ENCODE measurements around the gene USP50.

Gene USP50

DNA sequence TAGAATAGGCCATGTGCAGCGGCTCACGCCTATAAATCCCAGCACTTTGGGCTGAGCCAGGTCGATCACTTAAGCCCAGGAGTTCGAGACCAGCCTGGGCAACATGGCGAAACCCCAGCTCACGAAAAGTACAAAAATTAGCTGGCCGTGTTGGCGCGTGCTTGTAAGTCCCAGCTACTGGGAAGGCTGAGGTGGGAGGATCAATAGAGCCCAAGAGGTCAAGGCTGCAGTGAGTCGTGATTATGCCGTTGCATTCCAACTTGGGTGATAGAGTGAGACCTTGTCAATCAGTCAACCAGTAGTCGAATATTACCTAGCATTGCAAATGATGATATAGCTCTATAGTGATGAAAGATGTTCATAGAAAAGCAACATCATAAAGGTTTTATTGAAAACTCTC is 70.3 kb downstream of the USP50 start:
- TF ChIP-seq, protein P1, sequence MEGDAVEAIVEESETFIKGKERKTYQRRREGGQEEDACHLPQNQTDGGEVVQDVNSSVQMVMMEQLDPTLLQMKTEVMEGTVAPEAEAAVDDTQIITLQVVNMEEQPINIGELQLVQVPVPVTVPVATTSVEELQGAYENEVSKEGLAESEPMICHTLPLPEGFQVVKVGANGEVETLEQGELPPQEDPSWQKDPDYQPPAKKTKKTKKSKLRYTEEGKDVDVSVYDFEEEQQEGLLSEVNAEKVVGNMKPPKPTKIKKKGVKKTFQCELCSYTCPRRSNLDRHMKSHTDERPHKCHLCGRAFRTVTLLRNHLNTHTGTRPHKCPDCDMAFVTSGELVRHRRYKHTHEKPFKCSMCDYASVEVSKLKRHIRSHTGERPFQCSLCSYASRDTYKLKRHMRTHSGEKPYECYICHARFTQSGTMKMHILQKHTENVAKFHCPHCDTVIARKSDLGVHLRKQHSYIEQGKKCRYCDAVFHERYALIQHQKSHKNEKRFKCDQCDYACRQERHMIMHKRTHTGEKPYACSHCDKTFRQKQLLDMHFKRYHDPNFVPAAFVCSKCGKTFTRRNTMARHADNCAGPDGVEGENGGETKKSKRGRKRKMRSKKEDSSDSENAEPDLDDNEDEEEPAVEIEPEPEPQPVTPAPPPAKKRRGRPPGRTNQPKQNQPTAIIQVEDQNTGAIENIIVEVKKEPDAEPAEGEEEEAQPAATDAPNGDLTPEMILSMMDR (IDR thresholded peaks at IDR 0.05; ENCODE audit: low read depth, low read length): no peak
- no peak for DNase-seq (ENCODE audit: low read depth, low spot score)
- in situ Hi-C loops (cut with HindIII; ENCODE audit: low sequenced_read_pairs): no loop called here
- no peak overlapping the region for H3K4me3 ChIP-seq (ENCODE audit: low read depth, low read length)

DNA sequence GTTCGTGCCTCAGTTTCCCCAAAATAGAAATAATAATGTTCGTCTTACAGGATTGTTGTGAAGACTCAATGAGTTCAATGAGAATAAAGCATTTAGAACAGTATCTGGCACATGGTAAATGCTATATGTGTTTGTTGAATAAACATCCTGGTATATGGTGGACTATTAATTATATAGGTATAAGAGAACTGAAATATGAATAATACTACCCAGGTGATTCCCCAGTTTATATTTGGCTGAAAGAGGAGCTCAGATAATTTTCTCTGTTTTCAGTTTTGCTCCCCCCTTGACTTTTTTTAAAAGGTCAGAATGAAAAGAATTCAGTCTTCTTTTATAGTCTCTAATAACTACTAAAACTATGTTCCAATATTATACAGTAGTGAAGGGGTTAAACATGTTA is 75.4 kb downstream of the USP50 start:
- no peak overlapping the region for H3K4me3 ChIP-seq (ENCODE audit: low read depth, low read length)
- TF ChIP-seq, protein P1 (IDR thresholded peaks at IDR 0.05; ENCODE audit: low read depth, low read length): no peak
- no peak for DNase-seq (ENCODE audit: low read depth, low spot score)
- in situ Hi-C loops (cut with HindIII; ENCODE audit: low sequenced_read_pairs): no loop called here

DNA sequence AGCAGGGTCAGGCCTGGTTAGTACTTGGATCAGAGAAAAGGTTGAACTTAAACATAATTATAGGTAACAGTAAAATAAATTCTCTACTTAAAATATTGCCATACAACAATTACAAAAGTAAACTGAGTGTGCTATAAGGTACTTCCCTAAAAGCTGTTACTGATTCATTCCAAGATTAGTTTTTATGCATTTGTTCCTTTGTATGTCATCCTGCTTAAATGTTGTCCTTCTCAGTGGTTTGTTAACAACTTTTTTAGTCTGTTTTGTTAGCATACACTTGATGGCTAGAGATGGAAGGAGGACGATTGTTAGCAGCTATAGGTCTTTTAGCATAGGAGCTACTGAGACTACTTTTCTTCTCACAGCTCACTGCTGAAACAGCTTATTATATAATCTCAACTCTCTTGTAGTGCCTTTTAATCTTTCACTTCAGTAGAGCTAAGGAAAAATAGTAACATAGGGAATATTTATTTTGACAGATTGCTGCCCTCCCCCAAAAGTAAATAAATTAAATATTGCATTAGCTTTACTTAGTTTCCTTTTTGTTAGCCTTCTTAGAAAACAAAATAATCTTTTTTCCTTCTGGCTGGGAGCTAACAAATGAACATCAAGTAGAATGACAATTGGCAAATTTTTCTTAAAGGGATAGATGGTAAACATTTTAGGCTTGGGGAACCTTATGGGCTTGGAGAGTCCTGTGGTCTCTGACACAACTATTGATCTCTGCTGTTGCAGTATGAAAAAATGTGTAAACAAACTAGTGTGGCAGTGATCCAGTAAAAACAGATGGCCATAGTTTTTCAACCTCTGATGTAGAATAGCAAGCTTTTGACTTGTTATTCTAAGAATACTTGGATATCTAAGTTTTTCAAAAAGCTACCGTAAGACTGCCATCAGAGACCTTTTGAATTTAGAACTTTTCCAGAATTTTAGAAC is 82.8 kb downstream of the USP50 start:
- in situ Hi-C loops (cut with HindIII; ENCODE audit: low sequenced_read_pairs): no loop called here
- peak; percentile 21 for DNase-seq (ENCODE audit: low read depth, low spot score)

DNA sequence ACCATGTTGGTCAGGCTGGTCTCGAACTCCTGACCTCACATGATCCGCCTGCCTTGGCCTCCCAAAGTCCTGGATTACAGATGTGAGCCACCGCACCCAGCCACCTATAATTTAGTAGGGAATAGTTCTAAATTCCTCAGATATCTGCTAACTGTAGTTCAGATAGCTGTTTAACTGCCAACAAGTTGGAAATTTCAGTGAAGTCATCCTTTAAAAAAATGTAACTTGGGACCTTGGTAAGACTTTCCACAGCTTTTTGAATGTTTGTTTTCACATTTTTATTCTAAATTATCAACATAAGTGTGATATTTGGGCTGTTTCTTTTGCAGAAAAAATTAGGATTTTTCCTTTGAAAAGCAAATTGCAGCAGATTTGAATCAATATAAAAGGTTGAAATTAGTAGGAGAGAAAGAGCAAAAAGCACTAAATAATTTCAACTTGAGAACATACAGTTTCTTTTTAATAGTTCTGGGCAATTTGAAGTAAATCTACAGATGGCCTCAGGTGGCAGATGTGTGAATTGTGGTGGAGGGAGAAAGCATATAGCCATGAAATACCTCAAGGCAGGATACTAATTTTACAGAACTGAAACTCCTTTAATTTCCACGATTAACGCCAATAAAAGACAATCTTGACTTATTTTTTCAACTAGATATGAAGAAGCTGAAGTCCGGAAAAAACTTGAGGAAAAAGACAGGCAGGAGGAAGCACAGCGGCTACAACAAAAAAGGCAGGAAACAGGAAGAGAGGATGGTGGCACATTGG is 87.9 kb downstream of the USP50 start:
- DNase-seq (ENCODE audit: low read depth, low spot score): no peak
- in situ Hi-C loops (cut with HindIII; ENCODE audit: low sequenced_read_pairs): no loop called here
- TF ChIP-seq, protein P1 (IDR thresholded peaks at IDR 0.05; ENCODE audit: low read depth, low read length): no peak
- H3K4me3 ChIP-seq (ENCODE audit: low read depth, low read length): no peak overlapping the region

More for the DNA sequence above, 82.8 kb downstream of the USP50 start:
- TF ChIP-seq, protein P1 (IDR thresholded peaks at IDR 0.05; ENCODE audit: low read depth, low read length): no peak
- H3K4me3 ChIP-seq (ENCODE audit: low read depth, low read length): no peak overlapping the region

DNA sequence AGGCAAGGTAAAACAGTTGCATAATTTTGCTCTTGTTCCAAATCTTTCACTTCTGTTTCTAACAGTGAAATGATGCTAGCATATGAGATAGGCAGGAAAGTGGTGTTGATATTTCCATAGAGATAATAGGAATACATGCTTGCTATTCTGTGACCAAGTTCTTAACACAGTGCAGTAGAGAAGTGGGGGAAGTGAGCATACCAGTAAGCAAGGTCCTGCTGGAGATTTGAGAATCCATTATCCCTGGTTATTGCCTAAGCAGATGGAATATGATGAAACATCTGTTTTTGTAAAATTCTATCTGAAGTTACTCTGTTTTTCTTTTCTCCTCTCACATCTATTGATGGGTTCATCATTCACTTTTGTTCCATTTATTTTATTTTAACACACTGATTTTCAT is 93.5 kb downstream of the USP50 start:
- TF ChIP-seq, protein P1 (IDR thresholded peaks at IDR 0.05; ENCODE audit: low read depth, low read length): no peak
- in situ Hi-C loops (cut with HindIII; ENCODE audit: low sequenced_read_pairs): no loop called here
- no peak overlapping the region for H3K4me3 ChIP-seq (ENCODE audit: low read depth, low read length)
- no peak for DNase-seq (ENCODE audit: low read depth, low spot score)
